Mucosa of stomach (tissue), 1 donor: ENCODE results near the gene KRTAP9-7.

Experiments
- H3K27me3 ChIP-seq: one replicate; pipeline ENCODE4 v1.7.0; 2013; ENCODE audit warnings: mild to moderate bottlenecking, low read length; ENCODE audit not compliant: control insufficient read depth, insufficient read depth
- H3K36me3 ChIP-seq: one replicate; pipeline ENCODE4 v1.7.0; 2013; ENCODE audit warnings: low read length; ENCODE audit not compliant: control insufficient read depth, insufficient read depth
- H3K4me1 ChIP-seq: one replicate; pipeline ENCODE4 v1.7.0; 2013; ENCODE audit warnings: mild to moderate bottlenecking, low read length; ENCODE audit not compliant: control insufficient read depth, insufficient read depth
- H3K4me3 ChIP-seq: one replicate; pipeline ENCODE4 v1.7.0; 2013; ENCODE audit warnings: low read length
- H3K9ac ChIP-seq: one replicate; pipeline ENCODE4 v1.7.0; 2013; ENCODE audit warnings: mild to moderate bottlenecking, low read length, moderate library complexity
- H3K9me3 ChIP-seq: one replicate; pipeline ENCODE4 v1.7.0; 2013; ENCODE audit warnings: mild to moderate bottlenecking, low read length, moderate library complexity; ENCODE audit not compliant: control insufficient read depth
- donor health status: Pancreatic carcinoma.

KRTAP9-7 gene

DNA sequence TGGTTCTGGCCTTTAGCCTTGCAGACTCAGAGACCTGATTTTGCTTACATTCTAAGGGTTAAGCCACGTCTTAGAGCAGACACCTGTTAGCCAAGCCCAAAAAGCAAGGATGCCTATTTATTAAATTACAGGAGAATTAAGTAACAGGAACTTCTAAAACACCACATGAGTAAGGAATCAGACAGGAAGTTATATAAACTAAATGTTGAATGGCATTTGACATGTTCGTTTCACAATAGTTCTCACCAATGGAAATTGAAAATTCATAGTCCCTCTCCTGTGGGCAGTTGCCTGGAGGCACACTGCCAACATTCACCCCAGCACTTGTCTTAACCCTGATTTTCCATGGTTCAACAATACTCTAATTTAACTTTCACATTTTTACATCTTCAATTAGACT, 9.0 kb downstream of the KRTAP9-7 start:
- H3K36me3 ChIP-seq: no peaks in the 10 kb centered on the region
- no peaks in the 10 kb centered on the region for H3K27me3 ChIP-seq

DNA sequence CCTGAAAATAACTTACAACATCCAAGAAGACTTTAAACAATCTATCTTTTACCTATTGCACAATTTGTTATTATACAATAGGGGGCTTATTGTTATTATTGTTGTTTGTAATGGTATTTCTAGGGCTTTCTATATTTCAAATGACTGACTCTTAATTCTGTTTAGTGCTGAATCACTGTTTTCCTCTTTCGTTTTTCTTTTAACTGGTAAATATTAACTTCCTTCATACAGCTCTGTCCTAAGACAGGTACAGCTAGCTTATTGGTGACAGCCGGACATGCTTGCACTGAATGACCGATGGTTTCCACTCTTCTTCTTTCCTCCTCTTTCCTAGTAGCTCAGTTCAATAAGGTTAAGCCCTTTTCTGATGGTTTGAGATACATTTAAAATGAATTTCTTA, 11.6 kb downstream of the KRTAP9-7 start:
- H3K9ac ChIP-seq: no peak overlapping the region

More for the DNA sequence above, 9.0 kb downstream of the KRTAP9-7 start:
- Histone ChIP-seq H3K9ac (no peak overlapping the region), H3K9me3 (no peaks in the 10 kb centered on the region), H3K4me3 (no peak overlapping the region), H3K4me1 (no peaks in the 10 kb centered on the region)

DNA sequence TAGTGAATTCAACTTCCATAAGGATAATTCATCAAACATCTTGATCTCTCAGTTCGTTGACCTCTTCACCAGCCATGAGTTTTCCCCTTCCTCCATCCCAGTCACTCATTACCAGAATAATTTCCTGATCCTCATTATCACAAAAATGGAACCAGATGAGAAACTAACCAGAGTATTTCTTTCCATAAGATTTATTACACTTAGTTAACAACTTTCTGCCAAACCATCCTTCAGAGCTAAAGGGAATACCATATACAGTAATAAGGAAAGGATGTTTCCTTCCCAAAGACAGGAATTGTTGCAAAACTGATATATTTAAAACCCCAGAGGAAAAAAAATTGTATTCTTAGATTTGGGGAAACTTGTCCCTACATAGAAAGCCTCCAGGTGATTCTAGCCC, 18.5 kb downstream of the KRTAP9-7 start:
- Histone ChIP-seq H3K9ac (no peak overlapping the region), H3K36me3 (no peaks in the 10 kb centered on the region), H3K9me3 (no peaks in the 10 kb centered on the region), H3K27me3 (no peaks in the 10 kb centered on the region), H3K4me1 (no peaks in the 10 kb centered on the region), H3K4me3 (no peak overlapping the region)

More for the DNA sequence above, 11.6 kb downstream of the KRTAP9-7 start:
- no peaks in the 10 kb centered on the region for H3K27me3 ChIP-seq
- H3K4me3 ChIP-seq: no peak overlapping the region
- H3K4me1 ChIP-seq: no peaks in the 10 kb centered on the region
- H3K36me3 ChIP-seq: no peaks in the 10 kb centered on the region
- H3K9me3 ChIP-seq: no peaks in the 10 kb centered on the region

DNA sequence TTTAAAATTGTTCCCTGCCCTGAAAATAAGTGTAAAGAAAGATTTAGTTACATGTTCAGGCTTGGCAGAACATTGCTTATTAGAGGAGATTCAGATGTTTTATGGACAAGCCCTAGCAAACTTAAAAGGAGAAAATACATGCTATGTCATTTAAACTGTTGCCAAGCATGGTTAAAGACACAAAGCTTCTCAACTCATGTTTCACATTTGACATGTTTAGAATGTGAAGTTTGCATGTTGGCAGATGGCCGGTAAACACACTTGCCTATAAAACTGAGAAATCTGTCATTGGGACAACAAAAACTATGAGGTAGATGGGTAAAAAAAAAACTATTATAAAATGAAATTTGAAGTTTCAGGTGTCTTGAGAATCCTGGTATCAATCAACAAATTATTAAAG, 21.3 kb downstream of the KRTAP9-7 start:
- H3K4me1 ChIP-seq: no peaks in the 10 kb centered on the region
- no peak overlapping the region for H3K9ac ChIP-seq
- no peak overlapping the region for H3K4me3 ChIP-seq
- no peaks in the 10 kb centered on the region for H3K9me3 ChIP-seq
- H3K27me3 ChIP-seq: no peaks in the 10 kb centered on the region
- H3K36me3 ChIP-seq: no peaks in the 10 kb centered on the region

DNA sequence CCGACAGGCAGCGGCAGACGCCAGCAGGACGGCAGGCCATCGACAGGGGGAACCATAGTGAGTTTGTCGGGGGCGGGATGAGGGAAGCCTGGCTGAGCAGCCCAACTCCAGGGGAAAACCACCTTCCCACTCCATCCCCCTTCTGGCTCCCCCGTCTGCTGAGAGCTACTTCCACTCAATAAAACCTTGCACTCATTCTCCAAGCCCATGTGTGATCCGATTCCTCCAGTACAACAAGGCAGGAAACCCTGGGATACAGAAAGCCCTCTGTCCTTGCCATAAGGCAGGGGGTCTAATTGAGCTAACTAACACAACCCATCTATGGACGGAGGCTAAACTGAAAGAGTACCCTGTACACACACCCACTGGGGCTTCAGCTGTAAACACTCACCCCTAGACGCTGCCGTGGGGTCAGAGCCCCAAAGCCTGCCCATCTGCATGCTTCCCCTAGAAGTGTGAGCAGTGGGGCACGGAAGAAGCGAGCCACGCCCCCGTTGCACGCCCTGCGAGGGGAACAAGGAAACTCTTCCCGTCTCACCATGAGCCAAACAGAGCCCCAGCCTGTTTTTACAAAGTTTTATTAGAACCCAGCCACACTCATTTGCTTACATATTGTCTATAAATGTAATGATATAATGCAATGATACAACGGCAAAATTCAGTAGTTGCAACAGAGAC, 23.1 kb downstream of the KRTAP9-7 start:
- no peaks in the 10 kb centered on the region for H3K4me1 ChIP-seq
- no peak overlapping the region for H3K9ac ChIP-seq
- H3K9me3 ChIP-seq: no peaks in the 10 kb centered on the region
- no peak overlapping the region for H3K4me3 ChIP-seq
- no peaks in the 10 kb centered on the region for H3K27me3 ChIP-seq
- no peaks in the 10 kb centered on the region for H3K36me3 ChIP-seq

DNA sequence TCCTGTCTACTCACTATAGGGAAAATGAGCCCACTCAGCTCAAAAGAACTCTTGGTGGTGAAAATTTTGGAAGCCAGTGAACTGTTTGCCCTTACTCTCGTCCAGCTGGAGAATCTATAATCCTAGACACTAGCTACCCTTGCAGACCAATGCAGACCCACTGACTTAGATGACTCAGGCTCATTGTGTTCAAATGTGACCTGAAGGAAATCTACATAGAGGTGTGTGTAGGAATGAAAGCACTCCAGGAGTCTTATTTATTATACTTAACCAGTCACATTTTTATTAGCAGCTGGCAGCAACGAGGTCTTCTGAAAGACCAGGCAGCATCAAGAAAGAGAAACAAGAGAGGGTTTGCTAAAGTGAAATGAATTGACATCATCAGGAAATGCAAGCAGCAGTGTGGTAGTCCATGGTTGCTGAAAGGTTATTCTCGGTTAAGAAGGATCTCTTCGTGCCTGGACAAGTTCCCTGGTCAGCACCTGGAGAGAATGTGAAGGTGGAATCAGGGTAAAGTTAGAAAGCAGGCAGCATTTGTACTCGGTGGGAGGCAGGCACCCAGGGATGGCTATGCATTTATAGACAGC, 25.8 kb downstream of the KRTAP9-7 start:
- Histone ChIP-seq H3K9ac (no peak overlapping the region), H3K4me3 (no peak overlapping the region), H3K4me1 (no peaks in the 10 kb centered on the region), H3K27me3 (no peaks in the 10 kb centered on the region), H3K9me3 (no peaks in the 10 kb centered on the region), H3K36me3 (no peaks in the 10 kb centered on the region)

DNA sequence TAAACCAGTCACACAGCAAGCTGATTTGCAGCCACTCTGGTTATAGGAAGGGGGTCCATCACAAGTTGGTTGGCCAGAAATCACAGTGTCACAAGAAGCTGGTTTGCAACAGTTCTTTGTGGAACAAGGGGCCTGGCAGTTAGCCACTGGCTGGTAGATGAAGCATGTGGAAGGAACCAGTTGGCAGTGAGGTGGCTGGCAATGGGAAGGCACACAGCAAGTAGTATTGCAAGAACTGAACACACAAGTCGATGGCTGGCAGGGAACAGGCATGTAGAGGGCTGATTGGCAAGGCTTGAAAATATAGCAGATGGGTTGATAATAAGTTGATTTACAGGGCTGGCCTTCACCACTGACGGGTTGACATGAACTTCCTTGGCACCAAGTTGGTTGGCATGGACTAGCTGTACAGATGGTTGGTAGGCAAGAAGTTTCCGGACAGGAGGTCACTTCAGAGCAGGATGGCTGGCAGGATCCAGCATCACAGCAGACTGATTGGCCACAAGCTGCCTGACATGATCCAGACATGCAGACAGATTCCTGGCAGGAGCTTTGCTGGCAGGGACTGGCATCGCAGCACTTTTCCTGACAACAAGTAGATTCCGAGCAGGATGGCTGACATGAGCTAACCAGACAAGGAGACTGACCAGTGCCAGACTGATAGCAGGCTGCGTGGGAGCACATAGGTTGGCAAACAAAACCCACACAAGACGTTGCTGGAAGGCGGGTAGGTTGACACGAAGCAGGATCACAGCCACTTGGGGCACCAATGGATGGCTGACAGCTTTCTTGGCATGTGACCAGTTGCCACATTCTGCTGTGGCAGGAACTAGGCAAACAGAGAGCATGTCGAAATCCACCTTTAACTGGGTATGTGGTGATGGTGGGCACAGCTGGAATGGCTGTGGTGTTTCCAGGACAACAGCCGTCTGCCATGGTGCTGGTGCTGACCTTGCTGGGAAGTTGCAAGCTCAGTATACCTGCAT, 26.7 kb downstream of the KRTAP9-7 start, which contains the start of gene KRTAP29-1:
TSS of gene KRTAP29-1 (minus strand) at position 936 of the 986 bp plus-strand sequence. CDS start at position 936, 0 bp downstream.
- Histone ChIP-seq H3K36me3 (no peaks in the 10 kb centered on the region), H3K9me3 (no peaks in the 10 kb centered on the region), H3K4me1 (no peaks in the 10 kb centered on the region), H3K4me3 (no peak within 1 kb of the TSS), H3K27me3 (no peaks in the 10 kb centered on the region), H3K9ac (no peak within 1 kb of the TSS)

DNA sequence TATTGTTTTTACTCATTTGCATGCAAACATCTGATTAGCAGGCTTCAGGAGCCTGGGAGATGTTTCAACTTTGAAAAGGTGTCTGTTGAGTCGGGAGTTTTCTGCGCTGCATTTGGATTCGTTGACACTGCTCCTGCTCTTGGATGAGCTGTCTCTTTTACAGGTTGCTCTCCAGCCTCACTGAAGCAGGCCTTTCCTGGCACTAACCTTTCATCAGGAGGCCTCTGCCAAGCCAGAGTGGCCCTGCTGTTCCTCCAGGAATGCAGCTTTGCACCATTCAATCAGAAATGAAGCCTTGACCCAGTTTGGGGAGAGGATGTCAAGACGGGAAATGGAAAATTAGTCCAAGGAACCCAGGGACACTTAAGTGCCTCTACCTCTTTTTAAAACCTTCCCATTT, 27.5 kb downstream of the KRTAP9-7 start:
- Histone ChIP-seq H3K27me3 (no peaks in the 10 kb centered on the region), H3K4me1 (no peaks in the 10 kb centered on the region), H3K4me3 (no peak overlapping the region), H3K9ac (no peak overlapping the region), H3K9me3 (no peaks in the 10 kb centered on the region), H3K36me3 (no peaks in the 10 kb centered on the region)

DNA sequence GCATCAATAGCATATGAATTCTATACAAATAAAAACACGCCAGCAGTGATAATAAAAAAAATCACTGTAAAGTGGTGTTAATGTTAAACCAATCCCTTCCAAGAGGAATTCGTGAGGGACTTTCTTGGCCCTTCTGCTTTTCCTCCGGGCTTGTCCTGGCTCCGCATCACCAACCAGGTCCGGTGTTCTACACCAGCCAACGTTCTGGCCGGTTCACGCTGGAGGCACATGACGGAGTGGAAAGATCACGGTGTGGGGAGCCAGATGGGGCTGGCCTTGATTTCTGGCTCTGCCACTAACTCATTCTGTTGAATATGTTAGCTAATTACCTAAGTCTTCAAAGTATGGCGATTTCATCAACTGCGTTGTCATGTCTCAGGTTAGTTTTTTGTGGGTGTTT, 28.6 kb downstream of the KRTAP9-7 start:
- H3K36me3 ChIP-seq: no peaks in the 10 kb centered on the region
- H3K9ac ChIP-seq: no peak overlapping the region
- H3K4me3 ChIP-seq: no peak overlapping the region
- no peaks in the 10 kb centered on the region for H3K4me1 ChIP-seq
- no peaks in the 10 kb centered on the region for H3K27me3 ChIP-seq
- no peaks in the 10 kb centered on the region for H3K9me3 ChIP-seq

DNA sequence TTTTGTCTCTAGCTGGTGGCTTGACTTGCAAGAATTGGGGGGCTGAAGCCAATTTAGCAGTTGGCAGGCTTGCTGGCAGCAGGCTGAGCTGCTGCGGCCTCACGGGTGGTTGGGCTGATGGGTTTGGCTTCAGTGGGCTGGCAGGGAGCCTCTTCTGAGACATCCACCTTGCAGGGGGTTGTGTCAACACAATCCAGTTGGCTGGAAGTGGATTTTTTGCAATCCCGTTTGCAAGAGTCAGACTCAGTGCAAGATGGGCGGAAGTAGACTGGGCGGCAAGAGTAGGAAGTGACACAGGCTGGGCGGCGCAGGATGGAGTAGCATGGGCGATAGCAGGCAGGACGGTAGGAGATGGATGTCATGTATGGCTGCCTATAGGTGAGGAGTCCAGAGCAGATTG, 32.1 kb downstream of the KRTAP9-7 start:
- no peaks in the 10 kb centered on the region for H3K27me3 ChIP-seq
- no peaks in the 10 kb centered on the region for H3K36me3 ChIP-seq
- H3K9me3 ChIP-seq: no peaks in the 10 kb centered on the region
- no peak overlapping the region for H3K9ac ChIP-seq
- H3K4me3 ChIP-seq: no peak overlapping the region
- H3K4me1 ChIP-seq: no peaks in the 10 kb centered on the region

DNA sequence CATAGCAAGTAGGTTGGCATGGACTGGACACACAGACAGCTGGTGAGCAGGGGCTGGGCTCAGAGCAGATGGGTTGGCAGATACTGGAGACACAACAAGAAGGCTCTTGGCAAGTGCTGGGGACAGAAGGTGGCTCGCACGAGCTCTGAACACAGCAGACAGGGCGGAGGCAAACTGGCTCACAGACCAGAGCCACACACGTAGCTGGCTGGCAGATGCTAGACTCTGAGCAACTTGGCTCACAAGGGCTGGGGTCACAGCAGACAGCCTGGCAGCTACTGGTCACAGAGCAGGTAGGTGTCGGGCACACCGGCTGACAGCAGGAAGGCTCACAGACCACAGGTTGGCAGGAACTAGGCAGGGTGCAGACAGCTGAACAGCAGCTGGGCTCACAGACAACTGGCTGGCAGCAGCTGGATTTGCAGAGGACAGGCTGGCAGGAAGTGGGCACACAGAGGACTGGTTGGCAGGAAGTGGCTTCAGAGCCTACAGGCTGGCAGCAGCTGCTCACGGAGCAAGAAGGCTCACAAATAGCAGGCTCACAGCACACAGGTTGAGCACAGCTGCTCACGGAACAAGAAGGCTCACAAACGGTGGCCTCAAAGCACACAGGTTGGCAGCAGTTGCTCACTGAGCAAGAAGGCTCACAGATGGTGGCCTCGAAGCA, 32.9 kb downstream of the KRTAP9-7 start:
- no peaks in the 10 kb centered on the region for H3K36me3 ChIP-seq
- no peaks in the 10 kb centered on the region for H3K4me1 ChIP-seq
- no peaks in the 10 kb centered on the region for H3K27me3 ChIP-seq
- no peak overlapping the region for H3K4me3 ChIP-seq
- H3K9me3 ChIP-seq: no peaks in the 10 kb centered on the region
- H3K9ac ChIP-seq: no peak overlapping the region
